HG03159 (cell line): ENCODE results near the gene MYL3.

Experiments used
- ATAC-seq: cut with Tn5 transposase; IDR thresholded peaks from one replicate; pipeline ENCODE4 v1.9.1; 2021; ENCODE audit warnings: mild to moderate bottlenecking, moderate library complexity; ENCODE audit not compliant: unreplicated experiment

The MYL3 gene

GRCh38 chr3:46899151-46900006 lies 36.1 kb upstream of the MYL3 start:
- no peak for ATAC-seq

- no peak for ATAC-seq
Measured at GRCh38 chr3:46898321-46899150, 35.3 kb upstream of the MYL3 start.

DNA sequence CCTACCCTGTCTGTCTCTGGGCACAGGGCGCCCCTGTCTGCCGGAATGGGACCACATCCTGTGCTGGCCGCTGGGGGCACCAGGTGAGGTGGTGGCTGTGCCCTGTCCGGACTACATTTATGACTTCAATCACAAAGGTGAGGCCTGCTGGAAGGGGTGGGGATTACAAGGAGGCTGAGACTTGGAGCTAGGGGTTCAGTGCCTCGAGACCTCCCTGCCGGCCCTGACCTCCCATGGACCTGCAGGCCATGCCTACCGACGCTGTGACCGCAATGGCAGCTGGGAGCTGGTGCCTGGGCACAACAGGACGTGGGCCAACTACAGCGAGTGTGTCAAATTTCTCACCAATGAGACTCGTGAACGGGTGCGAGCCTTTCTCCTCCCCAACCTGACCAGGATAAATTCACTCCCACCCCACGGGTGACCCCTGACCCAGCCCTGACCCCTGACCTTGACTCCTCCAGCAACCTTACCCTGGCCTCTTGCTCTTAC lies 34.6 kb upstream of the MYL3 start:
- ATAC-seq = no peak

DNA sequence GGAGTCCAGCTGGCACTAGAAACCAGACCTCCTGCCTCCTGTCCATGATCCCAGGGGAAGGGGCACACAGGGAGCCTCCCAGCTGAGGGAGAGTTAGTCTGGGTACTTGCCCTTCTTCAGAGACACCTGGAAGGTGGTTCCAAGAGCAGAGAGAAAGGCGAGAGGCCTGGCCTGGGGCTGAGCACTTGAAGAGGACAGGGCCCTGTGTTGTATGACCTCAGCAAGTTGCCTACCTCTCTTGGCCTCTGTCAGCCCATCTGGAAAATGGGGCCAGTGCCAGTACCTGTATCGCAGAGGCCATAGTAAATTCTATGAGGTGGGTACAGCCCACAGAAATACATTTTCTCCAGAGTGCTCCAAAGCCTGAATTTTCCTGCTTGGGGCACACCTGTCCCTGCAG lies 33.8 kb upstream of the MYL3 start:
- ATAC-seq = no peak

DNA sequence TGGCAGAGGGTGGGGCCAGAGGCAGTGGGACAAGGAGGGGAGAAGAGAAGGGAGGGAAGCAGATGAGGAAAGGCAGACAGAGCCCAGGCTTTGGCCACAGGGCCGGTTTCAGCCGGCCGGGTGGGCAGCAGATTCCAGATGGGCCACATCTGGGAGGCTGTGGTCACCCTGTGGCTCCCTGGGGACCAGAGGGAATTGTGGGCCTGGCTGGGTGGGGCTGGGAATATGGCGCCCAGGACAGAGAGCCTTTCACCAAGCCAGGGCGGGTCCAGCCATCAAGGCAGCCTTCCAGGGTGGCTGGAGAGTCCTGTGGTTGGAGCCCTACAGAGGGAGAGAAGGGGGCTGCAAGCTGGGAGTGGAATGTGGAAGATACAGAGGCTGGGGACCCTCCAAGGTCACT lies 33.1 kb upstream of the MYL3 start:
- no peak for ATAC-seq

DNA sequence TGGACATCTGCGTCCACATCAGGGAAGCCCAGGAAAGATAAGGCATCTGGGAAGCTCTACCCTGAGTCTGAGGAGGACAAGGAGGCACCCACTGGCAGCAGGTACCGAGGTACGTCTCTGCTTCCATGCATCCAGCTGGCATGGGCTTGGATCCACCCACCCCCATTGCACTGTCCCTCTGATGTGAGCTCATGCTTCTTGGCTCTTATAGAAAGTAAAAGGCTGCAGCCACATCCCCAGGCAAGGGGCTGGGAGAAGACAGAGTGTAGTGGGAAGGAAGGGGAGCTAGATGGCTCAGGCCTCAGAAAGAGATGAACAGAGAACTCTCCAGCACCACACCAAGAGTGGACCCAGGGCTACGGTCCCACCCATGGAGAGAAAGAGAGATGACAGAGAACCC lies 32.5 kb upstream of the MYL3 start:
- ATAC-seq = no peak

- ATAC-seq = no peak
Measured at GRCh38 chr3:46895204-46895660, 32.0 kb upstream of the MYL3 start.

- no peak for ATAC-seq
Measured at GRCh38 chr3:46894256-46894655, 31.0 kb upstream of the MYL3 start.

DNA sequence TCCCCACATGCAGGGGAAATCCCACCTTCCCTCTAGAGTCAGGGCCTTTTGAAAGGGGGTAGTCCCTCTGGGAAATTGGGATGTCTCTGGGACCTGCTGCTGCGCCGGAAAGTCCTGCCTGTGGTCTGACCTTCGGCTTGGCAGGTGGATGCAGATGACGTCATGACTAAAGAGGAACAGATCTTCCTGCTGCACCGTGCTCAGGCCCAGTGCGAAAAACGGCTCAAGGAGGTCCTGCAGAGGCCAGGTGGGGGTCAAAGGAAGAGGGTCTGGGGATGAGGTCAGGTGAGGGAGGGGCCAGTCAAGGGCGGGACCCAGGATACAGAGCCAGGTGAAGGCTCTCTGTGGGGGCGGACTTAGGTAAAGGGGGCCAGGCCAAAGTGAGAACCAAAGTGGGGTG lies 30.5 kb upstream of the MYL3 start:
- ATAC-seq = no peak

DNA sequence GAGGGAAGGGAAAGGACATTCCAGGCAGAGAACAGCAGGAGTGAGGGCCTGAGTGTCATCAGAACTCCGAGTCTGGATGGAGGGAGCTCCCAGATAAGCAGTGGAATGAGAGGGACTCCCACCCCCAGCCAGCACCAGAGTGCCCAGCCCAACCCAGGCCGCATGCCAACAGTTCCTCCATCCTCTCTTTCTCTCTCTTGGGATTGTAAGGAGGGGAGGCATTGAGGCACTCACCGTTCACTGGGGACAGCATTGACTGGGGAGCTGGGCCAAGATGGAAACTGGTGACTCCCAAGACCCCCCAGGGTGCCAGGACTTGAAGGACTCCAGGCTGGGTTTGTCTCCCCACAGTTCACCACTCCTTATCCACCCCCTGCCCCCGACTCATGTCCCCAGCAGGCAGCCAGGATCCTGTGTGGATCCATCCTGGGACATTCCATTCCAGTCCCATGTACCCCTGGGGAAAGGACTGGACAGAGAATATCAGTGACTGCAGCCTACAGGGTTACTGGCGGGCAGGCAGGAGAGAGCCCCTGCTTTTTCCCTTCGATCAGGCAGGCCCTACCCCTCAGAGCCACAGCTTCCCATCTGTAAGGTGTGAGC lies 30.0 kb upstream of the MYL3 start:
- no peak for ATAC-seq

- ATAC-seq = no peak
Measured at GRCh38 chr3:46892285-46893145, 29.3 kb upstream of the MYL3 start.

- no peak for ATAC-seq
Measured at GRCh38 chr3:46891132-46891531, 27.9 kb upstream of the MYL3 start.

- ATAC-seq = no peak
Measured at GRCh38 chr3:46890132-46890531, 26.9 kb upstream of the MYL3 start.

- no peak for ATAC-seq
Measured at GRCh38 chr3:46889381-46890110, 26.3 kb upstream of the MYL3 start.

DNA sequence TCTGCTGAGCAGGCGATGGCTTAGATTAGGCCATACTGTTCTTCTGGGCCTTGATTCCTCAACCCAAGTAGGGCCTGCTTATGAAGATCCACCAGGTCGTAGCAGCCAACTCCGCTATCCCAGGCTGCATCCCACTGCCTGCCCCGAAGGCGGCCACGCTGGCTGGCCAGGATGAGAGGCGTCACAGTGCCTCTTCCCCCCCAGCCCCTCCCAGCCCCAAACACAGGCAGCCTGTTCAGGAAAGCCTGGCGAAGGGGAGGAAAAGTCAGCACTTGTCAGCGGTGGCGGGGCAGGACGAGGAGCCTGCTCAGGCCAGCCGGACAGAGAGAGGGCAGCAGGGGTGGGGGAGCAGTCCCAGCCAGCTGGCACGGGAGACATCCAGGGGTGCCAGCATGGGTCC lies 25.5 kb upstream of the MYL3 start:
- ATAC-seq = no peak

- no peak for ATAC-seq
Measured at GRCh38 chr3:46887980-46888494, 24.8 kb upstream of the MYL3 start.

GRCh38 chr3:46885612-46886011 lies 22.4 kb upstream of the MYL3 start:
- no peak for ATAC-seq

DNA sequence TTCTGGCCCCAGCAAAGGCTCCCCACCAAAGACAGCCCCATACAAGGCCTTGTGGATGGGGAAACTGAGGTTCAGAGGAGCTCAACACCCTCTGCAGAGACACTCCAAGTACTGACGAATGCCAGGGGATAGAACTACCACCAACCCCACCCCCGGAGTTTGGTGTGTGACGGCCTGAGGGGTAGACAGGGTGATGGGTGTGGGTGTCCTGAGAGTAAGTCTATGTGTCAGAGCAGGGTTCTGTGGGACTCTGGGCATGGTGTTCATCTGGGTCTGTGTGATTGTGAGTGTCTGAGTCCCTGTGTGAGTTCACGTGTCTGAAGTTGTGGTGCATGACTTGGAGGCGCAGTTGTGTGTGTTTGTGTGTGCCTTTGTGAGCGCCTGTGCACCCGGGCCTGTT lies 21.7 kb upstream of the MYL3 start:
- no peak for ATAC-seq

DNA sequence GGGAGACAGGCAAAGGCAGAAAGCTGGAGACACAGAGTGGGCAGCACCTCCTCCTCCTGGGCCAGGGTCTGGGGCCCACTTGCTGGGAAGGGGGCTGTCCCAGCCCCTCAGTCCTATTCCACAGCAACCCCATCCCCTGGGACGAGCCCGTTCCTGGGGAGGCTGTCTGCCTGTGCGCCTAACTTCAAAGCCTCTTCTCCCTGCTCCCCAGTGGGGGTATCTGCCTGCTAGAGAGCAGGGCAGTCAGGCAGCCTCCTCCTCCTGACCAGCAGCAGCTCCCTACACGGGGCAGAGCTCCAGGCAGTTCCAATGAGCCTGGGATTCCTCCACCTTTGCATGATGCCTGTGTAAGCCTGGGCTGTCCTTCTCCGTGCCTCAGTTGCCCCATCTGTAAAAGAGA lies 21.2 kb upstream of the MYL3 start:
- ATAC-seq = no peak

DNA sequence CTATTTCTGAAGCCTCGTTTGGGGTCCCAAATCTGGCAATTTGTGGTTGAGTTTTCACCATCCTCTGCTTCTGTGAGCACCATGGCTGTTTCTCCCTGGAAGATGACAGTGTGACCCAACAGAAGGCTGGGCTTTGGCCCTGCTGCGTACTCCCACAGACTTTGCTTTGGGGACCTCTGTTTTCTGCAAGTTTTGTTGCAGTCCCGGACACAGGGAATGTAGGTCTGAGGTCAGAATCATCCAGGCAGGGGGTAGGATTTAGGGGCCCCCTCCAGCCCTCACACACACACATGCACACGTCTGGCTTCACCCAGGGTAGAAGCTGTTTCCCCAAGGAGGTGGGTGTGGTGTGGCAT lies 20.6 kb upstream of the MYL3 start:
- no peak for ATAC-seq
